ENCODE measurements around the gene SAA1.

The SAA1 gene

DNA sequence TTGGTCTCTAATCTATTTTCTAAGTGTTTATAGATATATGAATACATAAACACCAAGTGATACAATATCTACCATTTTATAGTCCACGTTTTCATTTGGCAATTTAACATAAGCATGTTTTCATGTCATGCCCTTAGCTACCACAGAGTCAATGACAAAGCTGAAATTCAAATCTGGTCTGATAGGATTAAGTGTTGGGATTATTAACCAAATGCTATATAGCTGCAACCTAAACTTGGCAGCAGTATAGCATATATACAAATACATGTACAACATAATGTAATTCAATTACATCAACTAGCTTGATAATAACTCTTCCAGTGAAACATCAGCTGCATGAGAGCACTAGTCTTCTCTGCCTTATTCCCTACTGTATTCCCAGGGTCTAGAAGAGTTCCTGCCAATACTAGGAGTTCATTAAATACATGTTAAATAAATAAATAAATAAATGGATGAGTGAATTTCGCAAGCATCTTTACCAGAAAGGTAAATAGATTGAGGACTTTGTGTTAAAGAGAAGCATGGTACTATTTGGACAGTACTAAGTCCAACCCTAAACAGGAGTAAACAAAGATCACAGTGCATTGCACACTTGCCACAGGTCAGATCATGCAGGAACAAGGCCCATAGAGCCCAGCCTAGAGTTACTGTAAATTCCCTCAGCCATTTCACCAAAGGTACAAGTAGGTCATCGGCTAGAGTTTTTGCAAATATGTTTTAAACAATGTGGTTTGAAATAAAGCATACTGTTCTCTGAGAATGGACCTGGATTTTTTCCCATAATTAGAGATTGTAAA is 42.3 kb upstream of the SAA1 start:
- no peaks in the 10 kb centered on the region for H3K4me1 ChIP-seq (ENCODE audit: control insufficient read depth, insufficient read depth, low read length)
- no peak overlapping the region for H3K27ac ChIP-seq (ENCODE audit: extremely low read depth, low read depth, low read length)
- H3K4me3 ChIP-seq (ENCODE audit: low read depth, low read length), result no peak overlapping the region
- no peak for TF ChIP-seq ZNF768 (tag by site-specific recombination; IDR thresholded peaks at IDR 0.05)
- TF ChIP-seq ZNF473 (tag by site-specific recombination; IDR thresholded peaks at IDR 0.05), result no peak
- TF ChIP-seq, protein P1, sequence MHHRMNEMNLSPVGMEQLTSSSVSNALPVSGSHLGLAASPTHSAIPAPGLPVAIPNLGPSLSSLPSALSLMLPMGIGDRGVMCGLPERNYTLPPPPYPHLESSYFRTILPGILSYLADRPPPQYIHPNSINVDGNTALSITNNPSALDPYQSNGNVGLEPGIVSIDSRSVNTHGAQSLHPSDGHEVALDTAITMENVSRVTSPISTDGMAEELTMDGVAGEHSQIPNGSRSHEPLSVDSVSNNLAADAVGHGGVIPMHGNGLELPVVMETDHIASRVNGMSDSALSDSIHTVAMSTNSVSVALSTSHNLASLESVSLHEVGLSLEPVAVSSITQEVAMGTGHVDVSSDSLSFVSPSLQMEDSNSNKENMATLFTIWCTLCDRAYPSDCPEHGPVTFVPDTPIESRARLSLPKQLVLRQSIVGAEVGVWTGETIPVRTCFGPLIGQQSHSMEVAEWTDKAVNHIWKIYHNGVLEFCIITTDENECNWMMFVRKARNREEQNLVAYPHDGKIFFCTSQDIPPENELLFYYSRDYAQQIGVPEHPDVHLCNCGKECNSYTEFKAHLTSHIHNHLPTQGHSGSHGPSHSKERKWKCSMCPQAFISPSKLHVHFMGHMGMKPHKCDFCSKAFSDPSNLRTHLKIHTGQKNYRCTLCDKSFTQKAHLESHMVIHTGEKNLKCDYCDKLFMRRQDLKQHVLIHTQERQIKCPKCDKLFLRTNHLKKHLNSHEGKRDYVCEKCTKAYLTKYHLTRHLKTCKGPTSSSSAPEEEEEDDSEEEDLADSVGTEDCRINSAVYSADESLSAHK (tag by site-specific recombination; IDR thresholded peaks at IDR 0.05), result no peak
- no peak for TF ChIP-seq ZNF544 (tag by site-specific recombination; IDR thresholded peaks at IDR 0.05)
- no peak for TF ChIP-seq KLF7 (tag by site-specific recombination; IDR thresholded peaks at IDR 0.05; ENCODE audit: borderline replicate concordance)
- no peak for TF ChIP-seq SCRT1 (tag by site-specific recombination; IDR thresholded peaks at IDR 0.05; ENCODE audit: borderline replicate concordance)
- TF ChIP-seq ZNF214 (tag by site-specific recombination; IDR thresholded peaks at IDR 0.05; ENCODE audit: borderline replicate concordance), result no peak
- no peak for TF ChIP-seq ZBTB20 (tag by site-specific recombination; IDR thresholded peaks at IDR 0.05)
- TF ChIP-seq ZSCAN16 (tag by site-specific recombination; IDR thresholded peaks at IDR 0.05), result no peak
- no peak for TF ChIP-seq ZNF510 (tag by site-specific recombination; IDR thresholded peaks at IDR 0.05; ENCODE audit: insufficient replicate concordance)
- TF ChIP-seq, protein P2, sequence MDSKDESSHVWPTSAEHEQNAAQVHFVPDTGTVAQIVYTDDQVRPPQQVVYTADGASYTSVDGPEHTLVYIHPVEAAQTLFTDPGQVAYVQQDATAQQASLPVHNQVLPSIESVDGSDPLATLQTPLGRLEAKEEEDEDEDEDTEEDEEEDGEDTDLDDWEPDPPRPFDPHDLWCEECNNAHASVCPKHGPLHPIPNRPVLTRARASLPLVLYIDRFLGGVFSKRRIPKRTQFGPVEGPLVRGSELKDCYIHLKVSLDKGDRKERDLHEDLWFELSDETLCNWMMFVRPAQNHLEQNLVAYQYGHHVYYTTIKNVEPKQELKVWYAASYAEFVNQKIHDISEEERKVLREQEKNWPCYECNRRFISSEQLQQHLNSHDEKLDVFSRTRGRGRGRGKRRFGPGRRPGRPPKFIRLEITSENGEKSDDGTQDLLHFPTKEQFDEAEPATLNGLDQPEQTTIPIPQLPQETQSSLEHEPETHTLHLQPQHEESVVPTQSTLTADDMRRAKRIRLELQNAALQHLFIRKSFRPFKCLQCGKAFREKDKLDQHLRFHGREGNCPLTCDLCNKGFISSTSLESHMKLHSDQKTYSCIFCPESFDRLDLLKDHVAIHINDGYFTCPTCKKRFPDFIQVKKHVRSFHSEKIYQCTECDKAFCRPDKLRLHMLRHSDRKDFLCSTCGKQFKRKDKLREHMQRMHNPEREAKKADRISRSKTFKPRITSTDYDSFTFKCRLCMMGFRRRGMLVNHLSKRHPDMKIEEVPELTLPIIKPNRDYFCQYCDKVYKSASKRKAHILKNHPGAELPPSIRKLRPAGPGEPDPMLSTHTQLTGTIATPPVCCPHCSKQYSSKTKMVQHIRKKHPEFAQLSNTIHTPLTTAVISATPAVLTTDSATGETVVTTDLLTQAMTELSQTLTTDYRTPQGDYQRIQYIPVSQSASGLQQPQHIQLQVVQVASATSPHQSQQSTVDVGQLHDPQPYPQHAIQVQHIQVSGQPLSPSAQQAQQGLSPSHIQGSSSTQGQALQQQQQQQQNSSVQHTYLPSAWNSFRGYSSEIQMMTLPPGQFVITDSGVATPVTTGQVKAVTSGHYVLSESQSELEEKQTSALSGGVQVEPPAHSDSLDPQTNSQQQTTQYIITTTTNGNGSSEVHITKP (tag by site-specific recombination; IDR thresholded peaks at IDR 0.05), result no peak
- TF ChIP-seq, protein P3, sequence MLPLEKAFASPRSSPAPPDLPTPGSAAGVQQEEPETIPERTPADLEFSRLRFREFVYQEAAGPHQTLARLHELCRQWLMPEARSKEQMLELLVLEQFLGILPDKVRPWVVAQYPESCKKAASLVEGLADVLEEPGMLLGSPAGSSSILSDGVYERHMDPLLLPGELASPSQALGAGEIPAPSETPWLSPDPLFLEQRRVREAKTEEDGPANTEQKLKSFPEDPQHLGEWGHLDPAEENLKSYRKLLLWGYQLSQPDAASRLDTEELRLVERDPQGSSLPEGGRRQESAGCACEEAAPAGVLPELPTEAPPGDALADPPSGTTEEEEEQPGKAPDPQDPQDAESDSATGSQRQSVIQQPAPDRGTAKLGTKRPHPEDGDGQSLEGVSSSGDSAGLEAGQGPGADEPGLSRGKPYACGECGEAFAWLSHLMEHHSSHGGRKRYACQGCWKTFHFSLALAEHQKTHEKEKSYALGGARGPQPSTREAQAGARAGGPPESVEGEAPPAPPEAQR (tag by site-specific recombination; IDR thresholded peaks at IDR 0.05), result no peak
- TF ChIP-seq, protein P4, sequence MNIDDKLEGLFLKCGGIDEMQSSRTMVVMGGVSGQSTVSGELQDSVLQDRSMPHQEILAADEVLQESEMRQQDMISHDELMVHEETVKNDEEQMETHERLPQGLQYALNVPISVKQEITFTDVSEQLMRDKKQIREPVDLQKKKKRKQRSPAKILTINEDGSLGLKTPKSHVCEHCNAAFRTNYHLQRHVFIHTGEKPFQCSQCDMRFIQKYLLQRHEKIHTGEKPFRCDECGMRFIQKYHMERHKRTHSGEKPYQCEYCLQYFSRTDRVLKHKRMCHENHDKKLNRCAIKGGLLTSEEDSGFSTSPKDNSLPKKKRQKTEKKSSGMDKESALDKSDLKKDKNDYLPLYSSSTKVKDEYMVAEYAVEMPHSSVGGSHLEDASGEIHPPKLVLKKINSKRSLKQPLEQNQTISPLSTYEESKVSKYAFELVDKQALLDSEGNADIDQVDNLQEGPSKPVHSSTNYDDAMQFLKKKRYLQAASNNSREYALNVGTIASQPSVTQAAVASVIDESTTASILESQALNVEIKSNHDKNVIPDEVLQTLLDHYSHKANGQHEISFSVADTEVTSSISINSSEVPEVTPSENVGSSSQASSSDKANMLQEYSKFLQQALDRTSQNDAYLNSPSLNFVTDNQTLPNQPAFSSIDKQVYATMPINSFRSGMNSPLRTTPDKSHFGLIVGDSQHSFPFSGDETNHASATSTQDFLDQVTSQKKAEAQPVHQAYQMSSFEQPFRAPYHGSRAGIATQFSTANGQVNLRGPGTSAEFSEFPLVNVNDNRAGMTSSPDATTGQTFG (tag by site-specific recombination; IDR thresholded peaks at IDR 0.05; ENCODE audit: borderline replicate concordance), result no peak
- TF ChIP-seq ZNF624 (tag by site-specific recombination; IDR thresholded peaks at IDR 0.05), result no peak
- TF ChIP-seq, protein P5, sequence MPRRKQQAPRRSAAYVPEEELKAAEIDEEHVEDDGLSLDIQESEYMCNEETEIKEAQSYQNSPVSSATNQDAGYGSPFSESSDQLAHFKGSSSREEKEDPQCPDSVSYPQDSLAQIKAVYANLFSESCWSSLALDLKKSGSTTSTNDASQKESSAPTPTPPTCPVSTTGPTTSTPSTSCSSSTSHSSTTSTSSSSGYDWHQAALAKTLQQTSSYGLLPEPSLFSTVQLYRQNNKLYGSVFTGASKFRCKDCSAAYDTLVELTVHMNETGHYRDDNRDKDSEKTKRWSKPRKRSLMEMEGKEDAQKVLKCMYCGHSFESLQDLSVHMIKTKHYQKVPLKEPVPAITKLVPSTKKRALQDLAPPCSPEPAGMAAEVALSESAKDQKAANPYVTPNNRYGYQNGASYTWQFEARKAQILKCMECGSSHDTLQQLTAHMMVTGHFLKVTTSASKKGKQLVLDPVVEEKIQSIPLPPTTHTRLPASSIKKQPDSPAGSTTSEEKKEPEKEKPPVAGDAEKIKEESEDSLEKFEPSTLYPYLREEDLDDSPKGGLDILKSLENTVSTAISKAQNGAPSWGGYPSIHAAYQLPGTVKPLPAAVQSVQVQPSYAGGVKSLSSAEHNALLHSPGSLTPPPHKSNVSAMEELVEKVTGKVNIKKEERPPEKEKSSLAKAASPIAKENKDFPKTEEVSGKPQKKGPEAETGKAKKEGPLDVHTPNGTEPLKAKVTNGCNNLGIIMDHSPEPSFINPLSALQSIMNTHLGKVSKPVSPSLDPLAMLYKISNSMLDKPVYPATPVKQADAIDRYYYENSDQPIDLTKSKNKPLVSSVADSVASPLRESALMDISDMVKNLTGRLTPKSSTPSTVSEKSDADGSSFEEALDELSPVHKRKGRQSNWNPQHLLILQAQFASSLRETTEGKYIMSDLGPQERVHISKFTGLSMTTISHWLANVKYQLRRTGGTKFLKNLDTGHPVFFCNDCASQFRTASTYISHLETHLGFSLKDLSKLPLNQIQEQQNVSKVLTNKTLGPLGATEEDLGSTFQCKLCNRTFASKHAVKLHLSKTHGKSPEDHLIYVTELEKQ (tag by site-specific recombination; IDR thresholded peaks at IDR 0.05; ENCODE audit: borderline replicate concordance), result no peak
- no peak for TF ChIP-seq ZNF514 (tag by site-specific recombination; IDR thresholded peaks at IDR 0.05)
- TF ChIP-seq ZNF777 (tag by site-specific recombination; IDR thresholded peaks at IDR 0.05; ENCODE audit: borderline replicate concordance), result no peak
- ChIA-PET CTCF (interaction anchor here (0.7 to 4.7 kb wide), 3 partner anchors 20 to 718 kb away, joined by 3 to 27 read pairs (median 3); no protein-coding TSS in a partner anchor), POLR2A (no interaction called here)
- no peaks in the 10 kb centered on the region for H3K9me3 ChIP-seq (ENCODE audit: control insufficient read depth, insufficient read depth, low read depth, low read length)
- H3K36me3 ChIP-seq (ENCODE audit: control insufficient read depth in 2 of 2, insufficient read depth in 1 of 2, low read length in 2 of 2), result no peaks in the 10 kb centered on the region
